Measurements from ENCODE around the gene TNRC18. TPM values are rescaled to one million over a fixed set of nuclear protein-coding genes. Genes with fewer than 3 reads are reported as not detected.

Gene TNRC18
- total and polyA plus RNA-seq, 9 donors: 48.6 to 153 (median 91.8) TPM

- Histone ChIP-seq H3K4me1 (ENCODE audit: insufficient read depth) (peaks cover 4% of the 10 kb centered on the region), H3K27ac (peak overlapping the region; percentile 98 to 99), H3K27me3 (no peaks in the 10 kb centered on the region), H3K4me3 (peak overlapping the region; percentile 94), H3K9me3 (no peaks in the 10 kb centered on the region), H3K36me3 (no peaks in the 10 kb centered on the region)
- WGBS, 3 donors: 0 to 2% (median 1%) methylated on average over 44 of the region's 44 CpGs
- no peak for TF ChIP-seq CTCF (IDR thresholded peaks at IDR 0.05)
- no peak for TF ChIP-seq EP300 (IDR thresholded peaks at IDR 0.05)
- no peak for TF ChIP-seq POLR2A (IDR thresholded peaks at IDR 0.05)
- intact Hi-C loops (cut with DNase I): no loop called here
- peak; percentile 64 to 84 (median 71) for DNase-seq
These were observed 1.3 kb upstream of the TNRC18 start for GRCh38 chr7:5424749-5425506.

GRCh38 chr7:5423976-5424748, 528 bp upstream of the TNRC18 start:
- Histone ChIP-seq H3K36me3 (no peaks in the 10 kb centered on the region), H3K4me3 (peak overlapping the region; percentile 94), H3K27ac (peak overlapping the region; percentile 98 to 99), H3K4me1 (ENCODE audit: insufficient read depth) (peaks cover 3% of the 10 kb centered on the region), H3K27me3 (no peaks in the 10 kb centered on the region), H3K9me3 (no peaks in the 10 kb centered on the region)
- TF ChIP-seq EP300 (IDR thresholded peaks at IDR 0.05): no peak
- TF ChIP-seq CTCF (IDR thresholded peaks at IDR 0.05): no peak
- TF ChIP-seq POLR2A (IDR thresholded peaks at IDR 0.05): peak; percentile 43
- WGBS, 3 donors: 0 to 1% (median 0%) methylated on average over 52 to 57 of the region's 57 CpGs
- peak; percentile 95 to 97 (median 97) for DNase-seq
- intact Hi-C loops (cut with DNase I): no loop called here

GRCh38 chr7:5422396-5423305, 983 bp downstream of the TNRC18 start:
- TF ChIP-seq EP300 (IDR thresholded peaks at IDR 0.05) (no peak), CTCF (IDR thresholded peaks at IDR 0.05) (peak in 1 of 3 donors; percentile 20)
- intact Hi-C loops (cut with DNase I): no loop called here
- peaks cover 5% of the 10 kb centered on the region for H3K4me1 ChIP-seq (ENCODE audit: insufficient read depth)
- H3K27ac ChIP-seq: peak overlapping the region; percentile 99
- H3K9me3 ChIP-seq: no peaks in the 10 kb centered on the region
- peak overlapping the region; percentile 89 for H3K4me3 ChIP-seq
- H3K36me3 ChIP-seq: no peaks in the 10 kb centered on the region
- H3K27me3 ChIP-seq: no peaks in the 10 kb centered on the region
- WGBS, 3 donors: 0 to 1% (median 1%) methylated on average over 41 to 56 of the region's 56 CpGs
- DNase-seq: peak in 3 of 5 donors; percentile 43 to 64 (median 53)
